SU-DHL-6 (cell line): ENCODE measurements around the gene ZNF350.
"Not testable (repeated sequence)": the region's sequence is repeated elsewhere in the genome, so short reads cannot be mapped to it uniquely, and the experiment has no call there.

ENCODE experiments used
- CTCF ChIP-seq: fragments of 200-600 bp; sonication (generic); IDR thresholded peaks from one replicate; pipeline ENCODE4 v1.5.1; 2017; ENCODE audit warnings: antibody characterized with exemption, mild to moderate bottlenecking, low read length, moderate library complexity; ENCODE audit not compliant: insufficient read depth, poor library complexity, severe bottlenecking
- EZH2phosphoT487 ChIP-seq: fragments of 200-600 bp; sonication (generic), shearing (Covaris generic); conservative IDR thresholded peaks from 2 replicates; pipeline ENCODE4 v1.6.1; 2018; ENCODE audit warnings: mild to moderate bottlenecking, antibody characterized with exemption, low read length, moderate library complexity, mixed read lengths

GRCh38 chr19:51975787-51976186 is 10.9 kb downstream of the ZNF350 start:
- TF ChIP-seq CTCF, EZH2phosphoT487: not testable (repeated sequence)
